Measurements from ENCODE around the gene LMX1B. TPM values are rescaled to one million over a fixed set of nuclear protein-coding genes. Genes with fewer than 3 reads are reported as not detected.
A peak's percentile ranks its signal among the peaks of the same experiment; 100 is the strongest.

The LMX1B gene
- not detected in 2 replicates for total RNA-seq
- not detected in 2 replicates for polyA plus RNA-seq
- not detected in 2 replicates for polyA plus RNA-seq (2011; cell fraction: cytosol; rRNA removed)
- not detected in 2 replicates for polyA plus RNA-seq (2011; cell fraction: nucleus; rRNA removed)
- not detected in 2 replicates for polyA plus RNA-seq (2012)
- polyA minus RNA-seq: not detected in 2 replicates
- polyA minus RNA-seq (2011; cell fraction: cytosol; rRNA and poly(A)+ RNA removed): not detected
- polyA minus RNA-seq (2011; cell fraction: nucleus; rRNA and poly(A)+ RNA removed): not detected in 2 replicates
- percentile 1 among the genes with signal in this experiment for Bru-seq, nascent RNA
- BruChase-seq, experiment 1, labeled RNA remaining after a 6-hour chase: percentile 2 among the genes with signal in this experiment
- percentile 1 among the genes with signal in this experiment for BruChase-seq, experiment 2, labeled RNA remaining after a 2-hour chase
- long read RNA-seq: 0 reads

DNA sequence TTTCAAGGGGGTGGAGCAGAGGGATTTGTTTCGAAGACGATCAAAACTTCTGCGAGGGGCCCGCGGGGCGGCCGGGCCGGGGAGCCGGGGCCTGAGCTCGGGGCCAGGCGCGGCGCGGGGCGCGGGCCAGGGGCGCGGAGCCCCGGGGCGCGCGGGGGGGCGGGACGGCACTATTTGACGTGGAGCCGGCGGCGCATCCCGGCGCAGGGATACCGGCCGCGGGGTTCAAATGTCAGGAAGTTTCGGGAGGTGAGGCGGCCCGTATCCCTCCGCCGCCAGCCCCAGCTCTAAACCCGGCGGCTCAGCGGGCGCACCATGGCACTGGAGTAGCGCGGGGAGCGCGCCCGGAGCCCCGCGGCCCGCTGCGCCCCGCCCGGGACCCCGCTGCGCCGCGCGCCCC, at the start of gene LMX1B:
LMX1B (plus strand) TSS at position 278 of the 400 bp plus-strand sequence. CDS start 522 bp downstream, outside the sequence.
- CTCF ChIA-PET: interaction anchor here (1.1 to 6.1 kb wide), 2 partner anchors 76 to 169 kb away, joined by 4 to 64 read pairs; no protein-coding TSS in a partner anchor
- intact Hi-C loops (cut with micrococcal nuclease): loop anchor here (5.0 to 10.0 kb wide), 2 partner anchors 51 to 116 kb away; no protein-coding TSS in a partner anchor
- no peaks in the 10 kb centered on the region for H4K20me1 ChIP-seq (replicated peaks; ENCODE audit: control insufficient read depth, extremely low read depth, insufficient read depth, low read length)
- H3K79me2 ChIP-seq (ENCODE audit: control insufficient read depth, insufficient read depth, low read length): no peaks in the 10 kb centered on the region
- no peaks in the 10 kb centered on the region for H3K4me1 ChIP-seq (ENCODE audit: control insufficient read depth, extremely low read depth, insufficient read depth, low read length)
- POLR2A ChIA-PET: no interaction called here
- dilution Hi-C loops (cut with MboI; ENCODE audit: extremely low pct_ligation_motif_present, low sequenced_read_pairs): no loop called here
- no peak within 1 kb of the TSS for H3K9ac ChIP-seq (replicated peaks; ENCODE audit: extremely low read depth, insufficient read depth, low read length)
- FAIRE-seq: no peak
- peaks cover 79 to 84% of the 10 kb centered on the region in 2 experiments for H3K27me3 ChIP-seq (ENCODE audit: control insufficient read depth in 2 of 2, insufficient read depth in 2 of 2, low read length in 2 of 2)
- BruUV-seq (replicated peaks): no TSS peak
- H3K4me2 ChIP-seq (ENCODE audit: insufficient read depth, low read length): no peak within 1 kb of the TSS
- no peak within 1 kb of the TSS for H3K27ac ChIP-seq (ENCODE audit: insufficient read depth, low read depth, low read length)
- no peak for DNase-seq (ENCODE audit: low read depth, low spot score)
- H3K4me3 ChIP-seq (replicated peaks in 1 of 3; ENCODE audit: insufficient read depth in 1 of 3, low read depth in 1 of 3, low read length in 3 of 3): no peak within 1 kb of the TSS
- H3K9me3 ChIP-seq (replicated peaks; ENCODE audit: control insufficient read depth, insufficient read depth, low read length): no peaks in the 10 kb centered on the region
- no peaks in the 10 kb centered on the region for H3K36me3 ChIP-seq (ENCODE audit: control insufficient read depth in 2 of 2, extremely low read depth in 1 of 2, insufficient read depth in 2 of 2, low read length in 2 of 2)
- no peak within 1 kb of the TSS for H2AFZ ChIP-seq (ENCODE audit: low read depth, low read length)
- no peaks in the 10 kb centered on the region for H3K9me1 ChIP-seq (replicated peaks; ENCODE audit: control insufficient read depth, extremely low read depth, insufficient read depth, low read length)
- no peak for TF ChIP-seq MAX (IDR thresholded peaks at IDR 0.05; ENCODE audit: insufficient read depth, insufficient read length)
- no peak for TF ChIP-seq EZH2 (IDR thresholded peaks at IDR 0.05; ENCODE audit: borderline replicate concordance, low read depth, low read length, severe bottlenecking)
- no peak for TF ChIP-seq POLR2A (IDR thresholded peaks at IDR 0.05; ENCODE audit: low read depth, low read length)
- no peak for TF ChIP-seq JUN (IDR thresholded peaks at IDR 0.05; ENCODE audit: borderline replicate concordance, insufficient read depth, insufficient read length, low read depth)
- no peak for TF ChIP-seq POLR2AphosphoS5 (IDR thresholded peaks at IDR 0.05; ENCODE audit: insufficient read depth, low read depth, low read length)
- TF ChIP-seq GATA2 (IDR thresholded peaks at IDR 0.05; ENCODE audit: insufficient read depth, insufficient read length, low read depth, low read length): no peak
- TF ChIP-seq MYC (IDR thresholded peaks at IDR 0.05; ENCODE audit: low read depth, low read length): no peak
- TF ChIP-seq CTCF (IDR thresholded peaks at IDR 0.05; ENCODE audit: extremely low read depth in 1 of 2, insufficient read depth in 1 of 2, low read depth in 1 of 2, low read length in 2 of 2): no peak
- TF ChIP-seq FOS (IDR thresholded peaks at IDR 0.05; ENCODE audit: borderline replicate concordance, insufficient read depth, low read length): no peak

Data from endothelial cell of umbilical vein (primary cell).